IPS-20b (cell line): ENCODE results near the gene SOX13.
A peak's percentile ranks its signal among the peaks of the same experiment; 100 is the strongest.
"Not testable (repeated sequence)": the region's sequence is repeated elsewhere in the genome, so short reads cannot be mapped to it uniquely, and the experiment has no call there.

Experiments used
- H3K27ac ChIP-seq: one replicate; pipeline ENCODE4 v1.5.1; 2013; ENCODE audit warnings: low read length
- H3K27me3 ChIP-seq: 2 replicates; pipeline ENCODE4 v1.6.1; 2013; ENCODE audit warnings: mild to moderate bottlenecking, low read length, inconsistent platforms; ENCODE audit not compliant: insufficient read depth
- H3K36me3 ChIP-seq: 2 replicates; pipeline ENCODE4 v1.6.1; 2013; ENCODE audit warnings: low read depth, mild to moderate bottlenecking, inconsistent platforms, low read length, moderate library complexity; ENCODE audit not compliant: insufficient read depth
- H3K4me1 ChIP-seq: 2 replicates; pipeline ENCODE4 v1.6.1; 2013; ENCODE audit warnings: mild to moderate bottlenecking, control low read depth, inconsistent platforms, low read length, moderate library complexity; ENCODE audit not compliant: insufficient read depth
- H3K4me3 ChIP-seq: 2 replicates; pipeline ENCODE4 v1.5.1; 2013; ENCODE audit warnings: mild to moderate bottlenecking, low read length, inconsistent platforms
- H3K9ac ChIP-seq: 2 replicates; pipeline ENCODE4 v1.6.1; 2013; ENCODE audit warnings: low read depth, mild to moderate bottlenecking, inconsistent platforms, low read length, moderate library complexity
- H3K9me3 ChIP-seq: 2 replicates; pipeline ENCODE4 v1.6.1; 2013; ENCODE audit warnings: mild to moderate bottlenecking, low read depth, low read length, inconsistent platforms; ENCODE audit not compliant: insufficient read depth

Gene SOX13

DNA sequence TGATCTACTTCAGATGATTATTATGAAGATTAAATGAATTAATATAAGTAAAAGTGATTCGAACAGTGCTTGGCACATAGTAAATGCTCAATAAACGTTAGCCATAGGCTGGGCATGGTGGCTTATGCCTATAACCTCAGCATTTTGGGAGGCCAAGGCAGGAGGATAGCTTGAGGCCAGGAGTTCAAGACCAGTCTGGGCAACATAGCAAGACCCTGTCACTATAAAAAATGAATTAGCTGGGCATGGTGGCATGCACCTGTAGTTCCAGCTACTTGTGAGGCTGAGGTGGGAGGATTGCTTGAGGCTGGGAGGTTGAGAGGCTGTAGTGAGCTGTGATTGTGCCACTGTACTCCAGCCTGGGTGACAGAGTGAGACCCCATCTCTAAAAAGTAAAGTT is 26.8 kb downstream of the SOX13 start:
- not testable (repeated sequence) for H3K9me3 ChIP-seq, H3K27me3 ChIP-seq, H3K4me3 ChIP-seq, H3K36me3 ChIP-seq, H3K9ac ChIP-seq, H3K27ac ChIP-seq
- H3K4me1 ChIP-seq = peaks cover 52% of the 10 kb centered on the region

GRCh38 chr1:204102029-204102611 is 29.2 kb downstream of the SOX13 start:
- Histone ChIP-seq H3K27me3 (no peaks in the 10 kb centered on the region), H3K4me1 (peaks cover 50% of the 10 kb centered on the region), H3K9ac (no peak overlapping the region; the same call in 1 of the 2 replicates), H3K9me3 (no peaks in the 10 kb centered on the region), H3K27ac (no peak overlapping the region), H3K4me3 (no peak overlapping the region), H3K36me3 (no peaks in the 10 kb centered on the region)

GRCh38 chr1:204102739-204103430 is 30.0 kb downstream of the SOX13 start:
- no peaks in the 10 kb centered on the region for H3K36me3 ChIP-seq
- no peak overlapping the region for H3K27ac ChIP-seq
- no peaks in the 10 kb centered on the region for H3K9me3 ChIP-seq
- H3K4me1 ChIP-seq = peaks cover 57% of the 10 kb centered on the region
- peak overlapping the region; percentile 21; the same call in 1 of the 2 replicates for H3K9ac ChIP-seq
- no peaks in the 10 kb centered on the region for H3K27me3 ChIP-seq
- no peak overlapping the region for H3K4me3 ChIP-seq

DNA sequence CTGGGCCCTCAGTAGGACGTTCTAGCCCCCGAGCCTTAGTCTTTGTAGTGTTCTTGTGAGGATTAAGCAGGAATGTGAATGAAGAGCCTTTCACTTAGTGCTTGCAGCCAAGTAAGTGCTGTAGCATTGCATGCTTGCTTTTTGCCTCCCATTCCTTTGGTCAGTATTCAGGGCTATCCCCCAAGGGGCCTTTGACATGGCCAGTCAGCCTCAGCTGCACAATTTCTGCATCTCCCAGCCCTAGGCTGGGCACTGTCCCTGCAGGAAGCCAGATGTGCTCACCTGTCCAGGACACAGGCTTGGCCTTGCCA is 30.5 kb downstream of the SOX13 start:
- Histone ChIP-seq H3K27ac (no peak overlapping the region), H3K36me3 (no peaks in the 10 kb centered on the region), H3K27me3 (no peaks in the 10 kb centered on the region), H3K4me3 (no peak overlapping the region), H3K4me1 (peaks cover 61% of the 10 kb centered on the region), H3K9ac (peak overlapping the region; percentile 21; the same call in 1 of the 2 replicates), H3K9me3 (no peaks in the 10 kb centered on the region)

GRCh38 chr1:204104331-204105130 is 31.6 kb downstream of the SOX13 start:
- Histone ChIP-seq H3K9ac (no peak overlapping the region), H3K9me3 (no peaks in the 10 kb centered on the region), H3K27ac (no peak overlapping the region), H3K4me3 (no peak overlapping the region), H3K4me1 (peaks cover 63% of the 10 kb centered on the region), H3K27me3 (no peaks in the 10 kb centered on the region), H3K36me3 (no peaks in the 10 kb centered on the region)

- Histone ChIP-seq H3K36me3 (no peaks in the 10 kb centered on the region), H3K9me3 (no peaks in the 10 kb centered on the region), H3K4me3 (no peak overlapping the region), H3K27ac (no peak overlapping the region), H3K4me1 (peaks cover 63% of the 10 kb centered on the region), H3K9ac (no peak overlapping the region), H3K27me3 (no peaks in the 10 kb centered on the region)
These were observed 32.2 kb downstream of the SOX13 start for GRCh38 chr1:204105131-204105515.

GRCh38 chr1:204106825-204107224 is 33.9 kb downstream of the SOX13 start:
- no peak overlapping the region for H3K4me3 ChIP-seq
- H3K9ac ChIP-seq = no peak overlapping the region
- H3K27ac ChIP-seq = no peak overlapping the region
- peaks cover 62% of the 10 kb centered on the region for H3K4me1 ChIP-seq
- no peaks in the 10 kb centered on the region for H3K9me3 ChIP-seq
- H3K36me3 ChIP-seq = no peaks in the 10 kb centered on the region
- H3K27me3 ChIP-seq = no peaks in the 10 kb centered on the region

- Histone ChIP-seq H3K27me3 (no peaks in the 10 kb centered on the region), H3K4me3 (peak overlapping the region; percentile 54; the same call in 1 of the 2 replicates), H3K27ac (peak overlapping the region; percentile 22), H3K36me3 (no peaks in the 10 kb centered on the region), H3K9me3 (no peaks in the 10 kb centered on the region), H3K4me1 (peaks cover 52% of the 10 kb centered on the region), H3K9ac (peak overlapping the region; percentile 40; the same call in 1 of the 2 replicates)
These were observed 35.0 kb downstream of the SOX13 start for GRCh38 chr1:204107892-204108291.

GRCh38 chr1:204108312-204109141 is 35.6 kb downstream of the SOX13 start:
- Histone ChIP-seq H3K4me3 (peak overlapping the region; percentile 54; the same call in 1 of the 2 replicates), H3K9me3 (no peaks in the 10 kb centered on the region), H3K9ac (peak overlapping the region; percentile 40; the same call in 1 of the 2 replicates), H3K27ac (peak overlapping the region; percentile 26), H3K27me3 (no peaks in the 10 kb centered on the region), H3K4me1 (peaks cover 45% of the 10 kb centered on the region), H3K36me3 (no peaks in the 10 kb centered on the region)

GRCh38 chr1:204110894-204111633 is 38.1 kb downstream of the SOX13 start:
- Histone ChIP-seq H3K9ac (no peak overlapping the region), H3K4me3 (no peak overlapping the region), H3K27ac (no peak overlapping the region), H3K9me3 (no peaks in the 10 kb centered on the region), H3K36me3 (peaks cover 19% of the 10 kb centered on the region), H3K4me1 (peaks cover 32% of the 10 kb centered on the region), H3K27me3 (no peaks in the 10 kb centered on the region)
